Measurements from ENCODE around the gene TOLLIP.

DNA sequence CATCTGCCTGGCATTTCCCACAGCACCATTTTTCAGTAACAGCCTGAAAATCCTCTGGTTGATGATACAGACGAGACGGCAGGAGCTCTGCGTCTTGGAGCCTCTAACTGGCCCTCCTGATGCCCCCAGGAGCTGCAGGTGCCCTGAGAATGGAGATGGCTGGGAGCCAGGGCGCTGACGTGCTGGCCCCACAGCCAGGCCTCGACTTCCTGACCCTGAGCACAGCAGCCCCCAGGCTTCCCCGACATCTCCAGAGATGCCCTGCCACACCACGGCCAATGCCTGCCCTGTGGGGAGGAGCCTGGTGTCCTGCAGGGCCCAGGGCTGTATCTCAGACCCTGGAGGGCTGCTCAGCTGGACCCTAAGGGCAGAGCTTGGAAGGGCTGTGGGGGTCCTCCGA lies 21.5 kb downstream of the TOLLIP start:
- TF ChIP-seq, protein P1, sequence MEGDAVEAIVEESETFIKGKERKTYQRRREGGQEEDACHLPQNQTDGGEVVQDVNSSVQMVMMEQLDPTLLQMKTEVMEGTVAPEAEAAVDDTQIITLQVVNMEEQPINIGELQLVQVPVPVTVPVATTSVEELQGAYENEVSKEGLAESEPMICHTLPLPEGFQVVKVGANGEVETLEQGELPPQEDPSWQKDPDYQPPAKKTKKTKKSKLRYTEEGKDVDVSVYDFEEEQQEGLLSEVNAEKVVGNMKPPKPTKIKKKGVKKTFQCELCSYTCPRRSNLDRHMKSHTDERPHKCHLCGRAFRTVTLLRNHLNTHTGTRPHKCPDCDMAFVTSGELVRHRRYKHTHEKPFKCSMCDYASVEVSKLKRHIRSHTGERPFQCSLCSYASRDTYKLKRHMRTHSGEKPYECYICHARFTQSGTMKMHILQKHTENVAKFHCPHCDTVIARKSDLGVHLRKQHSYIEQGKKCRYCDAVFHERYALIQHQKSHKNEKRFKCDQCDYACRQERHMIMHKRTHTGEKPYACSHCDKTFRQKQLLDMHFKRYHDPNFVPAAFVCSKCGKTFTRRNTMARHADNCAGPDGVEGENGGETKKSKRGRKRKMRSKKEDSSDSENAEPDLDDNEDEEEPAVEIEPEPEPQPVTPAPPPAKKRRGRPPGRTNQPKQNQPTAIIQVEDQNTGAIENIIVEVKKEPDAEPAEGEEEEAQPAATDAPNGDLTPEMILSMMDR (IDR thresholded peaks at IDR 0.05; ENCODE audit: low read depth, low read length, poor library complexity, severe bottlenecking), result no peak
- no peak for TF ChIP-seq EZH2phosphoT487 (IDR thresholded peaks at IDR 0.05; ENCODE audit: borderline replicate concordance, low read length)

Data from DOHH2 (cell line).